ENCODE measurements around the gene NRG2. TPM values are rescaled to one million over a fixed set of nuclear protein-coding genes. Genes with fewer than 3 reads are reported as not detected.

NRG2 gene
- total and polyA plus RNA-seq, 2 of the 4 experiments (the other 2 are of a cell fraction) = 0.18 TPM; not detected in 1

- Histone ChIP-seq H3K56ac (ENCODE audit: extremely low read depth, insufficient read depth, low read length) (no peak overlapping the region), H3K18ac (ENCODE audit: low read depth, low read length) (no peak overlapping the region), H2AFZ (replicated peaks; ENCODE audit: low read length, poor library complexity) (peak overlapping the region; percentile 84), H3K79me1 (ENCODE audit: low read depth in 1 of 2, low read length in 2 of 2) (no peaks in the 10 kb centered on the region), H2BK120ac (ENCODE audit: low read depth, low read length) (no peak overlapping the region), H3K9me1 (ENCODE audit: insufficient read depth, low read length) (no peaks in the 10 kb centered on the region), H3K27ac (ENCODE audit: insufficient read depth, low read length) (no peak overlapping the region), H4K91ac (ENCODE audit: insufficient read depth, low read depth, low read length) (no peak overlapping the region), H2BK5ac (ENCODE audit: low read depth, low read length, poor library complexity, severe bottlenecking) (no peak overlapping the region), H3K36me3 (ENCODE audit: control insufficient read depth, insufficient read depth, low read length) (no peaks in the 10 kb centered on the region), H2AK5ac (ENCODE audit: low read depth, low read length) (no peak overlapping the region), H3K4ac (ENCODE audit: low read depth, low read length) (no peak overlapping the region), H3K4me3 (ENCODE audit: insufficient read depth, low read depth, low read length) (peak overlapping the region; percentile 36), H2BK15ac (ENCODE audit: low read depth, low read length) (no peak overlapping the region), H2AK9ac (replicated peaks; ENCODE audit: low read depth, low read length, poor library complexity) (no peak overlapping the region), H4K5ac (ENCODE audit: low read depth, low read length) (no peak overlapping the region), H3K14ac (replicated peaks; ENCODE audit: low read depth, low read length) (no peak overlapping the region), H3K23ac (ENCODE audit: low read depth, low read length) (no peak overlapping the region), H4K20me1 (ENCODE audit: insufficient read depth, low read length) (no peaks in the 10 kb centered on the region; the same call in 1 of the 2 replicates), H3K27me3 (ENCODE audit: control insufficient read depth, insufficient read depth, low read length) (peaks cover 61% of the 10 kb centered on the region), H4K8ac (ENCODE audit: low read depth in 2 of 2, low read length in 2 of 2) (no peak overlapping the region), H3K9me3 (ENCODE audit: control insufficient read depth, insufficient read depth, low read length) (no peaks in the 10 kb centered on the region), H2BK20ac (ENCODE audit: low read depth, low read length) (no peak overlapping the region), H3K9ac (ENCODE audit: low read depth, low read length) (no peak overlapping the region), H3K4me2 (ENCODE audit: low read depth, low read length) (peak overlapping the region; percentile 49; the same call in 1 of the 2 replicates), H3K4me1 (ENCODE audit: control insufficient read depth, insufficient read depth, low read length) (no peaks in the 10 kb centered on the region)
- in situ Hi-C loops (cut with MboI; ENCODE audit: low sequenced_read_pairs) (no loop called here), intact Hi-C loops (cut with micrococcal nuclease) (loop anchor here (10.0 kb wide), 1 partner anchor 213 kb away; no protein-coding TSS in a partner anchor), dilution Hi-C loops (cut with HindIII; ENCODE audit: low sequenced_read_pairs, unreplicated experiment) (no loop called here)
- CTCF ChIA-PET = no interaction called here
- POLR2A ChIA-PET (ENCODE audit: unreplicated experiment) = no interaction called here
- no peak for DNase-seq
- no TSS peak for BruUV-seq (replicated peaks)
- TF ChIP-seq FOS (IDR thresholded peaks at IDR 0.05; ENCODE audit: low read depth, low read length) = no peak
- TF ChIP-seq NFE2L2 (IDR thresholded peaks at IDR 0.05; ENCODE audit: low read depth, low read length) = no peak
- no peak for TF ChIP-seq BHLHE40 (IDR thresholded peaks at IDR 0.05; ENCODE audit: low read depth, low read length)
- no peak for TF ChIP-seq CHD1 (IDR thresholded peaks at IDR 0.05; ENCODE audit: low read depth, low read length)
- TF ChIP-seq RAD21 (IDR thresholded peaks at IDR 0.05; ENCODE audit: low read length) = no peak
- TF ChIP-seq USF2 (IDR thresholded peaks at IDR 0.05; ENCODE audit: low read depth, low read length) = no peak
- TF ChIP-seq MAZ (IDR thresholded peaks at IDR 0.05; ENCODE audit: borderline replicate concordance, low read depth, low read length) = no peak
- no peak for TF ChIP-seq ELK1 (IDR thresholded peaks at IDR 0.05; ENCODE audit: borderline replicate concordance, low read depth, low read length)
- TF ChIP-seq, protein P1, sequence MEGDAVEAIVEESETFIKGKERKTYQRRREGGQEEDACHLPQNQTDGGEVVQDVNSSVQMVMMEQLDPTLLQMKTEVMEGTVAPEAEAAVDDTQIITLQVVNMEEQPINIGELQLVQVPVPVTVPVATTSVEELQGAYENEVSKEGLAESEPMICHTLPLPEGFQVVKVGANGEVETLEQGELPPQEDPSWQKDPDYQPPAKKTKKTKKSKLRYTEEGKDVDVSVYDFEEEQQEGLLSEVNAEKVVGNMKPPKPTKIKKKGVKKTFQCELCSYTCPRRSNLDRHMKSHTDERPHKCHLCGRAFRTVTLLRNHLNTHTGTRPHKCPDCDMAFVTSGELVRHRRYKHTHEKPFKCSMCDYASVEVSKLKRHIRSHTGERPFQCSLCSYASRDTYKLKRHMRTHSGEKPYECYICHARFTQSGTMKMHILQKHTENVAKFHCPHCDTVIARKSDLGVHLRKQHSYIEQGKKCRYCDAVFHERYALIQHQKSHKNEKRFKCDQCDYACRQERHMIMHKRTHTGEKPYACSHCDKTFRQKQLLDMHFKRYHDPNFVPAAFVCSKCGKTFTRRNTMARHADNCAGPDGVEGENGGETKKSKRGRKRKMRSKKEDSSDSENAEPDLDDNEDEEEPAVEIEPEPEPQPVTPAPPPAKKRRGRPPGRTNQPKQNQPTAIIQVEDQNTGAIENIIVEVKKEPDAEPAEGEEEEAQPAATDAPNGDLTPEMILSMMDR (conservative IDR thresholded peaks at IDR 0.05; ENCODE audit: low read depth, low read length) = no peak
- no peak for TF ChIP-seq RFX5 (IDR thresholded peaks at IDR 0.05; ENCODE audit: low read depth, low read length)
- no peak for TF ChIP-seq MAFK (IDR thresholded peaks at IDR 0.05; ENCODE audit: low read depth, low read length)
- no peak for TF ChIP-seq CEBPB (IDR thresholded peaks at IDR 0.05; ENCODE audit: low read depth, low read length)
- no peak for TF ChIP-seq SMC3 (IDR thresholded peaks at IDR 0.05; ENCODE audit: low read depth, low read length)
- no peak for TF ChIP-seq POLR2A (IDR thresholded peaks at IDR 0.05; ENCODE audit: low read depth, low read length)
- TF ChIP-seq RCOR1 (IDR thresholded peaks at IDR 0.05; ENCODE audit: insufficient replicate concordance, low read length) = no peak
- ATAC-seq (ENCODE audit: low read depth) = peak; percentile 74
- WGBS, 2 experiments (ENCODE audit: extremely low coverage in 2 of 2, insufficient read length in 1 of 2) = 4% methylated on average over 60 of the region's 107 CpGs; no CpG with 5 or more reads in 1 of the 2 experiments
These were observed 195.2 kb downstream of the NRG2 start for GRCh38 chr5:139847790-139848507.

All from IMR-90 (cell line).